Measurements from ENCODE around the gene LRRC4C. TPM values are rescaled to one million over a fixed set of nuclear protein-coding genes. Genes with fewer than 3 reads are reported as not detected.
A peak's percentile ranks its signal among the peaks of the same experiment; 100 is the strongest.

The LRRC4C gene
- total and polyA plus RNA-seq, 2 experiments from 2014 or later: 0.35 to 1.1 TPM

GRCh38 chr11:41206388-41206787 is 253.1 kb downstream of the LRRC4C start (continued):
- TF ChIP-seq, protein P1, sequence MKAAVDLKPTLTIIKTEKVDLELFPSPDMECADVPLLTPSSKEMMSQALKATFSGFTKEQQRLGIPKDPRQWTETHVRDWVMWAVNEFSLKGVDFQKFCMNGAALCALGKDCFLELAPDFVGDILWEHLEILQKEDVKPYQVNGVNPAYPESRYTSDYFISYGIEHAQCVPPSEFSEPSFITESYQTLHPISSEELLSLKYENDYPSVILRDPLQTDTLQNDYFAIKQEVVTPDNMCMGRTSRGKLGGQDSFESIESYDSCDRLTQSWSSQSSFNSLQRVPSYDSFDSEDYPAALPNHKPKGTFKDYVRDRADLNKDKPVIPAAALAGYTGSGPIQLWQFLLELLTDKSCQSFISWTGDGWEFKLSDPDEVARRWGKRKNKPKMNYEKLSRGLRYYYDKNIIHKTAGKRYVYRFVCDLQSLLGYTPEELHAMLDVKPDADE (IDR thresholded peaks at IDR 0.05): no peak
- TF ChIP-seq ZNF114 (CRISPR knock-in tag; IDR thresholded peaks at IDR 0.05): no peak
- TF ChIP-seq EZH2 (IDR thresholded peaks at IDR 0.05; ENCODE audit: low read depth, unreplicated experiment): no peak
- TF ChIP-seq CTCF (conservative IDR thresholded peaks at IDR 0.05; ENCODE audit: low read depth in 2 of 2): no peak
- TF ChIP-seq STAT1 (IDR thresholded peaks at IDR 0.05; ENCODE audit: unreplicated experiment): no peak
- TF ChIP-seq CREB1 (CRISPR knock-in tag; IDR thresholded peaks at IDR 0.05; ENCODE audit: low read depth): no peak
- TF ChIP-seq NANOG (IDR thresholded peaks at IDR 0.05; ENCODE audit: borderline replicate concordance): no peak

DNA sequence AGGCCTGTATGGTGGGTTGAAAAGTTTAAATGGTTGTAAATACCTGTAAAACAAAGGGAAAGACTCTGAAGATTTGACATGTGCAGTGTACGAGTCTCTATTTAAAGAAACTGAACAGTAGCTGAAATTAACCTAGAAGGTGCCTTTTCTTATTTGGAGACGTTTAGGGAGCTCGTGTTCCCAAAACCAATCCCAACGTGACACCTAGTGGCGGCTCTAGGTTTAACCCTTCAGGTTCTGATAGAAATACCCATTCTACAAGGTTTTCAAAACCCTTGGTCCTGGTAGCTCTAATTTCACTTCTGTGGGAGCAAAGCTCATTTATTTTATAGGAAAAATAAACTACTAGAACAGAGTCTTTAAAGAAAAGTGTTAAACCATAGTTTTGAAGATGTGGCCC is 258.3 kb downstream of the LRRC4C start:
- no peak overlapping the region for H3K4me3 ChIP-seq
- ATAC-seq: peak; percentile 71
- H3K36me3 Mint-ChIP-seq (ENCODE audit: low read depth): 0 out of 3 replicates have a peak, but pooled peaks cover 6% of the 10 kb centered on the region

More for the DNA sequence above, 258.3 kb downstream of the LRRC4C start:
- Mint-ChIP-seq H3K27ac (no peak overlapping the region), H3K27me3 (ENCODE audit: insufficient read depth, low read depth, poor library complexity) (peaks cover 2% of the 10 kb centered on the region), H3K4me1 (peaks cover 6% of the 10 kb centered on the region), H3K4me3 (no peak overlapping the region), H3K9me3 (peaks cover 7% of the 10 kb centered on the region; the same call in 1 of the 3 replicates)
- H3K4me1 ChIP-seq (ENCODE audit: insufficient read depth): peaks cover 6% of the 10 kb centered on the region; the same call in 1 of the 2 replicates
- H3K9me2 ChIP-seq (ENCODE audit: insufficient read depth): no peaks in the 10 kb centered on the region
- no peaks in the 10 kb centered on the region for H3K79me2 ChIP-seq (replicated peaks; ENCODE audit: insufficient read depth)
- no peaks in the 10 kb centered on the region for H4K20me1 ChIP-seq (replicated peaks; ENCODE audit: insufficient read depth)
- H3K27me3 ChIP-seq (ENCODE audit: insufficient read depth): no peaks in the 10 kb centered on the region
- H2AFZ ChIP-seq: peak overlapping the region; percentile 20; the same call in 1 of the 2 replicates
- no peak for TF ChIP-seq EZH2 (IDR thresholded peaks at IDR 0.05; ENCODE audit: low read depth, unreplicated experiment)
- no peak for TF ChIP-seq POLR2AphosphoS5 (IDR thresholded peaks at IDR 0.05; ENCODE audit: low read depth)
- TF ChIP-seq CTCF (conservative IDR thresholded peaks at IDR 0.05; ENCODE audit: low read depth in 2 of 2): peak; percentile 79 to 85
- H3K4me2 ChIP-seq: no peak overlapping the region
- H3F3A ChIP-seq (replicated peaks; ENCODE audit: low read depth): no peaks in the 10 kb centered on the region
- no peaks in the 10 kb centered on the region for H3K36me3 ChIP-seq (ENCODE audit: insufficient read depth)
- DNase-seq (ENCODE audit: low spot score): peak; percentile 88
- no peak overlapping the region for H3K27ac ChIP-seq (ENCODE audit: low read depth)

Measured in GM23338 (cell line).